Measurements from ENCODE around the gene UBC.
"Not testable (repeated sequence)": the region's sequence is repeated elsewhere in the genome, so short reads cannot be mapped to it uniquely, and the experiment has no call there.

Gene UBC

DNA sequence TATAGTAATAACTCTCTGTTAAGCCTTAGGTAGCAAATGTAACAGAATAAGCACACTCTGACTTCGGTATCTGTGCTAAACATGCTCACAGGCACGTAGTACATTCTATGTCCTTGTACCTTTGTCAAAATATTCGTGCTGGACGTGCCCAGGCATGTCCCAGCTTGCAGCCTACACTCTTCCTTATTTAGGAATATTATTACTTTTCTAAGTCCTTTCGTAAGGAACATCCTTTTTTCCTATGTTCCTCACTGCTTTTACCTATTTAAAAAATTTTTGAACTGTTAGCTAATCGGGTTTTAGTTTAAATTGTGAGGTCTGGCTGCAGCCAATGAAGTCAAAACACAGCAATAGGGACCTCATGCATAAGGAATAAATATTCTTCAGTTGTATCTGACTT, 24.1 kb upstream of the UBC start:
- DNase-seq (ENCODE audit: low spot score), result no peak
- no peak for TF ChIP-seq CTCF (IDR thresholded peaks at IDR 0.05; ENCODE audit: borderline replicate concordance, control extremely low read depth, extremely low read depth, insufficient read depth, missing control alignments)
- in situ Hi-C loops (cut with MboI; ENCODE audit: low sequenced_read_pairs, unreplicated experiment), result no loop called here

- in situ Hi-C loops (cut with MboI; ENCODE audit: low sequenced_read_pairs, unreplicated experiment), result no loop called here
- DNase-seq (ENCODE audit: low spot score), result peak; percentile 34
- TF ChIP-seq CTCF (IDR thresholded peaks at IDR 0.05; ENCODE audit: borderline replicate concordance, control extremely low read depth, extremely low read depth, insufficient read depth, missing control alignments), result no peak
Observed at GRCh38 chr12:124938108-124938507, 23.7 kb upstream of the UBC start.

- DNase-seq (ENCODE audit: low spot score); in situ Hi-C loops (cut with MboI; ENCODE audit: low sequenced_read_pairs, unreplicated experiment): not testable (repeated sequence)
Observed at GRCh38 chr12:124931528-124931927, 17.1 kb upstream of the UBC start.

DNA sequence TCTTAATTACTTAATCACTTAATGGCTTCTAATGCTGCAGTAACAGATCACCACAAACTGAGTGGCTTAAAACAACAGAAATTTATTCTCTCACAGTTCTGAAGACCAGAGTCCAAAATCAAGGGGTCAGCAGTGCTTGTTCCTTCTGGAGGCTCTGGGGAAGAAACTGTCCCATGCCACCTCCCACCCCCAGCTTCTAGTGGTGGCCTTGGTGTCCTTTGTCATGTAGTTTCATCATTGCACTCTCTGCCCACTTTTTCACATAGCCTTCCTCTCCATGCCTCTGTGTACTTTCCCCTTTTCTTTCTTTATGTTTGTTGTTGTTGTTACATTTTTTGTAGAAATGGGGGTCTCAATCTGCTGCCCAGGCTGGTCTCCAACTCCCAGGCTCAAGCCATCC, 16.1 kb upstream of the UBC start:
- in situ Hi-C loops (cut with MboI; ENCODE audit: low sequenced_read_pairs, unreplicated experiment), result no loop called here
- no peak for DNase-seq (ENCODE audit: low spot score)
- no peak for TF ChIP-seq CTCF (IDR thresholded peaks at IDR 0.05; ENCODE audit: borderline replicate concordance, control extremely low read depth, extremely low read depth, insufficient read depth, missing control alignments)

DNA sequence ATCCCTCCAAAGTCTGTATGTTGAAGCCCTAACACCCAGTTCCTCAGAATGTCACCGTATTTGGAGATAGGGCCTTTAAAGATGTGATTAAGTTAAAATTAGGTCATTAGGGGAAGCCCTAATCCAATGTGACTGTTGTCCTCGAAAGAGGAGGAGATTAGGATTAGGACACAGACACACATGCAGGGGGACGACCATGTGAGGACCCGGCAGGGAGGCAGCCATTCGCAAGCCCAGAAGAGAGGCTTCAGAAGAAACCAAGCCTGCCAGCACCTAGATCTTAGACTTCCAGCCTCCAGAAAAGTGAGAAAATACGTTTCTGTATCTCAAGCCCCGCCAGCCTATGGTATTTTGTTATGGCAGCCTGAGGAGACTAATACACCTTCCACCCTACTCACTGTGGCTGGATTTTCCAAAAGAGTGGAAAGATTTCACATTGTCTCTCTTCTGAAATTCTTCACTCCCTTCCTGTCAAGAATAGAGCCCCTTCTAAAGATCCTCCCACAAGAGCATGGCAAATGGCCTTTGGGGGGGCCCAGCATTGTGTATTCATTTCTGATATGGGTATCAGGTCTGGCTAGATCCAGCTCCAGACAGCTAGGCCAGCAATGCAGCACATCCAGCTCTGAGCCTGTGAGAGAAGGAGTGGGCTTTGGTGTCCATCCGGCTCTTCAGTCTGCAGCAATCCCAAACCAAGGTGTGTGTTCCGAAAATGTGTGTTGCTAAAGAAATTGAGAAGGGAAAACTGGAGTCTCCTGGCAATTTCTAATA, 15.4 kb upstream of the UBC start:
- no peak for TF ChIP-seq CTCF (IDR thresholded peaks at IDR 0.05; ENCODE audit: borderline replicate concordance, control extremely low read depth, extremely low read depth, insufficient read depth, missing control alignments)
- in situ Hi-C loops (cut with MboI; ENCODE audit: low sequenced_read_pairs, unreplicated experiment), result no loop called here
- no peak for DNase-seq (ENCODE audit: low spot score)

GRCh38 chr12:124928912-124929530, 14.6 kb upstream of the UBC start:
- no peak for TF ChIP-seq CTCF (IDR thresholded peaks at IDR 0.05; ENCODE audit: borderline replicate concordance, control extremely low read depth, extremely low read depth, insufficient read depth, missing control alignments)
- in situ Hi-C loops (cut with MboI; ENCODE audit: low sequenced_read_pairs, unreplicated experiment), result no loop called here
- DNase-seq (ENCODE audit: low spot score), result no peak
